GM23248 (cell line): ENCODE data around the gene RUFY2.

Experiments
- EZH2 ChIP-seq: fragments of 200-600 bp; sonication (generic); IDR thresholded peaks from 2 replicates; pipeline ENCODE4 v1.6.1; 2018; ENCODE audit warnings: antibody characterized with exemption, mild to moderate bottlenecking; ENCODE audit not compliant: insufficient read depth, poor library complexity, severe bottlenecking
- EZH2phosphoT487 ChIP-seq: fragments of 200-600 bp; sonication (generic); IDR thresholded peaks from 2 replicates; pipeline ENCODE4 v1.6.1; 2018; ENCODE audit warnings: antibody characterized with exemption, moderate library complexity, mild to moderate bottlenecking, low read depth; ENCODE audit not compliant: insufficient read depth

- TF ChIP-seq EZH2phosphoT487 (no peak), EZH2 (no peak)
These were observed 44.5 kb downstream of the RUFY2 start for GRCh38 chr10:68362590-68362989.
